ENCODE results near the gene SLC25A23. TPM values are rescaled to one million over a fixed set of nuclear protein-coding genes. Genes with fewer than 3 reads are reported as not detected.
A peak's percentile ranks its signal among the peaks of the same experiment; 100 is the strongest.

SLC25A23 gene
- total and polyA plus RNA-seq, 9 donors: 26.7 to 74.0 (median 43.8) TPM

GRCh38 chr19:6414793-6415590 lies 44.6 kb downstream of the SLC25A23 start:
- TF ChIP-seq EP300 (IDR thresholded peaks at IDR 0.05) (no peak), POLR2A (IDR thresholded peaks at IDR 0.05) (no peak), CTCF (IDR thresholded peaks at IDR 0.05) (no peak)
- H3K36me3 ChIP-seq: no peaks in the 10 kb centered on the region
- H3K9me3 ChIP-seq: no peaks in the 10 kb centered on the region
- H3K4me3 ChIP-seq: no peak overlapping the region
- intact Hi-C loops (cut with DNase I): no loop called here
- no peak for DNase-seq
- H3K27me3 ChIP-seq: no peaks in the 10 kb centered on the region
- H3K4me1 ChIP-seq (ENCODE audit: insufficient read depth): peaks cover 3% of the 10 kb centered on the region
- WGBS, 3 donors: 84 to 85% (median 85%) methylated on average over 37 to 47 of the region's 47 CpGs
- H3K27ac ChIP-seq: no peak overlapping the region

GRCh38 chr19:6413721-6414643 lies 45.6 kb downstream of the SLC25A23 start:
- WGBS, 3 donors: 55 to 60% (median 59%) methylated on average over 42 of the region's 42 CpGs
- no peaks in the 10 kb centered on the region for H3K36me3 ChIP-seq
- peaks cover 3% of the 10 kb centered on the region for H3K4me1 ChIP-seq (ENCODE audit: insufficient read depth)
- no peaks in the 10 kb centered on the region for H3K27me3 ChIP-seq
- H3K27ac ChIP-seq: peak overlapping the region in 1 of 2 donors; percentile 53
- H3K9me3 ChIP-seq: no peaks in the 10 kb centered on the region
- no peak overlapping the region for H3K4me3 ChIP-seq
- TF ChIP-seq EP300 (IDR thresholded peaks at IDR 0.05): no peak
- no peak for TF ChIP-seq POLR2A (IDR thresholded peaks at IDR 0.05)
- no peak for TF ChIP-seq CTCF (IDR thresholded peaks at IDR 0.05)
- intact Hi-C loops (cut with DNase I): no loop called here
- DNase-seq: no peak

- whole genome bisulfite sequencing, 3 donors: 16 to 26% (median 19%) methylated on average over 10 of the region's 10 CpGs
Observed at GRCh38 chr19:6413291-6413690, 46.3 kb downstream of the SLC25A23 start.

More at GRCh38 chr19:6413291-6413690, 46.3 kb downstream of the SLC25A23 start:
- Histone ChIP-seq H3K4me3 (no peak overlapping the region), H3K27me3 (no peaks in the 10 kb centered on the region), H3K4me1 (ENCODE audit: insufficient read depth) (peaks cover 3% of the 10 kb centered on the region), H3K9me3 (no peaks in the 10 kb centered on the region), H3K27ac (no peak overlapping the region), H3K36me3 (no peaks in the 10 kb centered on the region)
- intact Hi-C loops (cut with DNase I): no loop called here
- DNase-seq: no peak
- no peak for TF ChIP-seq EP300 (IDR thresholded peaks at IDR 0.05)
- no peak for TF ChIP-seq CTCF (IDR thresholded peaks at IDR 0.05)
- TF ChIP-seq POLR2A (IDR thresholded peaks at IDR 0.05): no peak

Measured in ovary (tissue), 9 donors.